ENCODE measurements around the gene ATP6V1D. TPM values are rescaled to one million over a fixed set of nuclear protein-coding genes. Genes with fewer than 3 reads are reported as not detected.

ATP6V1D gene
- total and polyA plus RNA-seq, 2 experiments from 2014 or later: 69.0 to 204 TPM

- TF ChIP-seq, protein P1, sequence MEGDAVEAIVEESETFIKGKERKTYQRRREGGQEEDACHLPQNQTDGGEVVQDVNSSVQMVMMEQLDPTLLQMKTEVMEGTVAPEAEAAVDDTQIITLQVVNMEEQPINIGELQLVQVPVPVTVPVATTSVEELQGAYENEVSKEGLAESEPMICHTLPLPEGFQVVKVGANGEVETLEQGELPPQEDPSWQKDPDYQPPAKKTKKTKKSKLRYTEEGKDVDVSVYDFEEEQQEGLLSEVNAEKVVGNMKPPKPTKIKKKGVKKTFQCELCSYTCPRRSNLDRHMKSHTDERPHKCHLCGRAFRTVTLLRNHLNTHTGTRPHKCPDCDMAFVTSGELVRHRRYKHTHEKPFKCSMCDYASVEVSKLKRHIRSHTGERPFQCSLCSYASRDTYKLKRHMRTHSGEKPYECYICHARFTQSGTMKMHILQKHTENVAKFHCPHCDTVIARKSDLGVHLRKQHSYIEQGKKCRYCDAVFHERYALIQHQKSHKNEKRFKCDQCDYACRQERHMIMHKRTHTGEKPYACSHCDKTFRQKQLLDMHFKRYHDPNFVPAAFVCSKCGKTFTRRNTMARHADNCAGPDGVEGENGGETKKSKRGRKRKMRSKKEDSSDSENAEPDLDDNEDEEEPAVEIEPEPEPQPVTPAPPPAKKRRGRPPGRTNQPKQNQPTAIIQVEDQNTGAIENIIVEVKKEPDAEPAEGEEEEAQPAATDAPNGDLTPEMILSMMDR (IDR thresholded peaks at IDR 0.05; ENCODE audit: low read depth, low read length): no peak
- Histone ChIP-seq H3K4me3 (no peak overlapping the region), H3K4me1 (ENCODE audit: low read depth) (no peaks in the 10 kb centered on the region), H3K27me3 (no peaks in the 10 kb centered on the region), H3K27ac (no peak overlapping the region), H3K36me3 (peaks cover 68% of the 10 kb centered on the region), H3K9me3 (ENCODE audit: low read depth) (no peaks in the 10 kb centered on the region)
- no peak for DNase-seq (ENCODE audit: low read depth in 1 of 2, low spot score in 1 of 2)
These were observed 11.2 kb upstream of the ATP6V1D start for GRCh38 chr14:67370830-67371229.

DNA sequence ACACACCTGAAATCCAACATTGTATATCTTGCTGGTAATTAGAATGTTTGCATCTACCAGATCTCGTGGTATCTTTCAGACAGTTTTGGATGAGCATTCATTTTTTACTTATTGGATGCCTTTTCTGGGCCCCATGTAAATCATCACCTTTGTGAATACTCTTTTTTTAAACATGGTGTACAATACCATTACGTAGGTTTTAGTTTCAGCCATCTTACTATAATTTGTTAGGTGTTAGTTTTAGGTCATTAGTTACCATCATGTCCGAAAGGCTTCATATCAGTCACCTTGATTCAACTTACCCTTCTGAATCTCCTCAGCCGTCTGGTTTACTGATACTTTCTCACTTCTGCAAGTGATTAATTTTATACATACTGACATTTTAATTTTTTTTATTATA, 5.9 kb upstream of the ATP6V1D start:
- Histone ChIP-seq H3K27ac (no peak overlapping the region), H3K4me1 (ENCODE audit: low read depth) (peaks cover 10% of the 10 kb centered on the region), H3K4me3 (no peak overlapping the region), H3K27me3 (no peaks in the 10 kb centered on the region), H3K36me3 (peaks cover 53% of the 10 kb centered on the region), H3K9me3 (ENCODE audit: low read depth) (no peaks in the 10 kb centered on the region)
- TF ChIP-seq, protein P1 (IDR thresholded peaks at IDR 0.05; ENCODE audit: low read depth, low read length): no peak
- no peak for DNase-seq (ENCODE audit: low read depth in 1 of 2, low spot score in 1 of 2)

GRCh38 chr14:67360470-67361206, 1.0 kb upstream of the ATP6V1D start:
- Histone ChIP-seq H3K4me3 (peak overlapping the region; percentile 52), H3K9me3 (ENCODE audit: low read depth) (no peaks in the 10 kb centered on the region), H3K27me3 (no peaks in the 10 kb centered on the region), H3K36me3 (peaks cover 14% of the 10 kb centered on the region), H3K27ac (peak overlapping the region; percentile 94), H3K4me1 (ENCODE audit: low read depth) (peaks cover 36% of the 10 kb centered on the region)
- TF ChIP-seq, protein P1 (IDR thresholded peaks at IDR 0.05; ENCODE audit: low read depth, low read length): no peak
- DNase-seq (ENCODE audit: low read depth in 1 of 2, low spot score in 1 of 2): no peak

DNA sequence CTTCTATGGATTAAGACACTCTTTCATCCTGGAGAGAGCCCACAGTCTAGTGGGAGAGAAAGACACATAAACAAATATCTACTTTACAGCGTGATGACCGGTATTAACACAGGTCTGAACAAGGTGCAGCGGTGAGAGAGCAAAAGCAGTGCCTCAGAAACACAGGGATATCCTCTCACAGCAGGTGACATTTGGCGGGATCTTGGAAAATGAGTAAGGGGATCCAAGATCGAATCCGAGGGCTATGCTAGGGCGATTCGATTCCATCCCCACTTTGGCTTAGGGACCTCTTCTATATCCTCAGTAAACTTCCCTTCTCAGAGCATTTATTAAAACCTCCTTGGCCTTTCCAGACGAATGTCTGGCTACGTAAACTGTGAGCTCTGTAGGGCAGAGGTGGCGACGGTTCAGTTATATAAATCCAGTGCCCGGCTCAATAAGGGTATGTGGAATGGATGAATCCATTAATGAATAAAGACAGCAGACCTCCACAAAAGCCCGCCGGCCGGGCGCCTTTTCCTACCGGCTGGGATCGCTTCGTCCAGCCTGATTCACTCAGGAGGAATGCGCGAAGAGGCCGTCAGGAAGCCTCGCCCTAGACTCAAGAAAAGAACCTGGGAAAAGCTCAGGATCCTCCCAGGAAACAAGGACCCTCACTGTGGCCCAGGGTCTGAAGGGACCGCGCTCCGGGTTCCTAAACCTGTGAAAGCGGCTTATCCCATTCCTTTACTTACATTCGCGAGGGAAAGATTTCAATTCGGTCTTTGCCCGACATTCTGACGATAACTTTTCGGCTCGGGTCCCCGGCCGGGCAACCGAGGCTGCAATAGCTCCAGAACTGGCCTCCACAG, 455 bp downstream of the ATP6V1D start:
- Histone ChIP-seq H3K36me3 (no peaks in the 10 kb centered on the region), H3K27me3 (no peaks in the 10 kb centered on the region), H3K9me3 (ENCODE audit: low read depth) (no peaks in the 10 kb centered on the region), H3K27ac (peak overlapping the region; percentile 89), H3K4me1 (ENCODE audit: low read depth) (peaks cover 36% of the 10 kb centered on the region), H3K4me3 (peak overlapping the region; percentile 52)
- peak; percentile 40 to 63 for DNase-seq (ENCODE audit: low read depth in 1 of 2, low spot score in 1 of 2)
- TF ChIP-seq, protein P1 (IDR thresholded peaks at IDR 0.05; ENCODE audit: low read depth, low read length): no peak

GRCh38 chr14:67357969-67358354, 1.6 kb downstream of the ATP6V1D start:
- Histone ChIP-seq H3K4me3 (peak overlapping the region; percentile 52), H3K27ac (peak overlapping the region; percentile 34), H3K9me3 (ENCODE audit: low read depth) (no peaks in the 10 kb centered on the region), H3K36me3 (no peaks in the 10 kb centered on the region), H3K27me3 (no peaks in the 10 kb centered on the region), H3K4me1 (ENCODE audit: low read depth) (peaks cover 36% of the 10 kb centered on the region)
- TF ChIP-seq, protein P1 (IDR thresholded peaks at IDR 0.05; ENCODE audit: low read depth, low read length): no peak
- DNase-seq (ENCODE audit: low read depth in 1 of 2, low spot score in 1 of 2): no peak
